NCI-H1436 treated with DMSO at 0.1 percent for 48 hours (cell line): Measurements from ENCODE around the gene ALOX5.

Experiments
- DNase-seq: peaks from one replicate; lab custom pipeline; 2025; lab: John Stamatoyannopoulos, UW

Gene ALOX5

GRCh38 chr10:45443101-45444009 lies 69.3 kb downstream of the ALOX5 start:
- no peak for DNase-seq

GRCh38 chr10:45444022-45444421 lies 70.0 kb downstream of the ALOX5 start:
- no peak for DNase-seq

GRCh38 chr10:45444976-45445898 lies 71.2 kb downstream of the ALOX5 start:
- DNase-seq: no peak

- DNase-seq: no peak
Measured at GRCh38 chr10:45446858-45447257, 72.8 kb downstream of the ALOX5 start.

- no peak for DNase-seq
Measured at GRCh38 chr10:45447416-45447815, 73.4 kb downstream of the ALOX5 start.

- no peak for DNase-seq
Measured at GRCh38 chr10:45450866-45451265, 76.8 kb downstream of the ALOX5 start.

- no peak for DNase-seq
Measured at GRCh38 chr10:45451407-45451806, 77.4 kb downstream of the ALOX5 start.

GRCh38 chr10:45452268-45452667 lies 78.3 kb downstream of the ALOX5 start:
- DNase-seq: no peak

- no peak for DNase-seq
Measured at GRCh38 chr10:45452743-45453452, 78.9 kb downstream of the ALOX5 start.

- DNase-seq: no peak
Measured at GRCh38 chr10:45453639-45454255, 79.7 kb downstream of the ALOX5 start.

- DNase-seq: no peak
Measured at GRCh38 chr10:45454262-45454661, 80.2 kb downstream of the ALOX5 start.

- DNase-seq: no peak
Measured at GRCh38 chr10:45454859-45455258, 80.8 kb downstream of the ALOX5 start.

- no peak for DNase-seq
Measured at GRCh38 chr10:45456233-45456632, 82.2 kb downstream of the ALOX5 start.

- DNase-seq: no peak
Measured at GRCh38 chr10:45456822-45457221, 82.8 kb downstream of the ALOX5 start.

GRCh38 chr10:45457487-45457886 lies 83.5 kb downstream of the ALOX5 start:
- DNase-seq: no peak

- DNase-seq: no peak
Measured at GRCh38 chr10:45460235-45460878, 86.3 kb downstream of the ALOX5 start.

GRCh38 chr10:45461034-45461433 lies 87.0 kb downstream of the ALOX5 start:
- DNase-seq: no peak

GRCh38 chr10:45463244-45464116 lies 89.5 kb downstream of the ALOX5 start:
- no peak for DNase-seq

- no peak for DNase-seq
Measured at GRCh38 chr10:45464958-45465567, 91.0 kb downstream of the ALOX5 start.

- no peak for DNase-seq
Measured at GRCh38 chr10:45466784-45467183, 92.8 kb downstream of the ALOX5 start.
